ENCODE results near the gene CELF5.

The CELF5 gene

DNA sequence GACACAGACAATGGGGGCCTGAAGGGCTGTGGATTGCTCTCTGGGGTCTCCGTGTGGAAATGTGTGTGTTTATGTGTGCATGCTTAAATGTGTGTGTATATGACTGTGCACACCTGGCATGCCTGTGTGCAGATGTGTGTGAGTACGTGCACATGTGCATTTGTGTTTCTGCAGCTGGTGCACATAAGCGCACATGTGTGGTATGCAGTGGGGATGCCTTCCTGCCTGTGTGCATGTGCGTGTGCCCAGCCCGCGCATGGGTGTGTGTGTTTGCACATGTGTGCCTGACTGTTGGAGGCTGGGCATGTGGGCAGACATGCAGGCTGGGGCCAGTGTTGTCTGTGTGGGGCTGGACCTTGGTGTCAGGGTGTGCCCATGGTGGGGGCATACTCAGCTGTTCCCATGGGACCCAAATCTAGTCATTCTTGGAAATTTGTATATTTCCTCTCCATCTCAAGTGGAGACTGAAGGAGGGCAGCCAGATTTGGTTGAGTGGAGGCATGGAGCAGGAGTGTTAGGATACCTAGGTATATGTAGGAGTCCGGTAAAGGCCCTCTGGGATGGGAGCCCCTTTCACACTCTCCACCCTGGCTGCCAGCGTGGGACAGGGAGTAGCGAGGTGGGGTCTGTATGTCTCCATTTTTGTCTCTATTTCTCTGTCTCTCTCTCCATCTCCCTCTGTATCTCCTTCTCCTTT is 49.9 kb downstream of the CELF5 start:
- H3K36me3 ChIP-seq (ENCODE audit: control insufficient read depth, insufficient read depth, low read length), result no peaks in the 10 kb centered on the region
- H3K4me1 ChIP-seq, result peaks cover 2% of the 10 kb centered on the region
- H3K9me3 ChIP-seq (ENCODE audit: control insufficient read depth, low read length), result no peaks in the 10 kb centered on the region
- H3K4me3 ChIP-seq (ENCODE audit: low read depth, low read length), result no peak overlapping the region
- TF ChIP-seq, protein P1, sequence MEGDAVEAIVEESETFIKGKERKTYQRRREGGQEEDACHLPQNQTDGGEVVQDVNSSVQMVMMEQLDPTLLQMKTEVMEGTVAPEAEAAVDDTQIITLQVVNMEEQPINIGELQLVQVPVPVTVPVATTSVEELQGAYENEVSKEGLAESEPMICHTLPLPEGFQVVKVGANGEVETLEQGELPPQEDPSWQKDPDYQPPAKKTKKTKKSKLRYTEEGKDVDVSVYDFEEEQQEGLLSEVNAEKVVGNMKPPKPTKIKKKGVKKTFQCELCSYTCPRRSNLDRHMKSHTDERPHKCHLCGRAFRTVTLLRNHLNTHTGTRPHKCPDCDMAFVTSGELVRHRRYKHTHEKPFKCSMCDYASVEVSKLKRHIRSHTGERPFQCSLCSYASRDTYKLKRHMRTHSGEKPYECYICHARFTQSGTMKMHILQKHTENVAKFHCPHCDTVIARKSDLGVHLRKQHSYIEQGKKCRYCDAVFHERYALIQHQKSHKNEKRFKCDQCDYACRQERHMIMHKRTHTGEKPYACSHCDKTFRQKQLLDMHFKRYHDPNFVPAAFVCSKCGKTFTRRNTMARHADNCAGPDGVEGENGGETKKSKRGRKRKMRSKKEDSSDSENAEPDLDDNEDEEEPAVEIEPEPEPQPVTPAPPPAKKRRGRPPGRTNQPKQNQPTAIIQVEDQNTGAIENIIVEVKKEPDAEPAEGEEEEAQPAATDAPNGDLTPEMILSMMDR (IDR thresholded peaks at IDR 0.05), result no peak
- no peak overlapping the region for H3K4me2 ChIP-seq (ENCODE audit: low read length)
- no peak overlapping the region for H3K9ac ChIP-seq
- H3K79me2 ChIP-seq, result no peaks in the 10 kb centered on the region
- H2AFZ ChIP-seq, result no peak overlapping the region
- peaks cover 2% of the 10 kb centered on the region for H3K27me3 ChIP-seq (ENCODE audit: control insufficient read depth, insufficient read depth, low read length)
- H3K27ac ChIP-seq, result no peak overlapping the region

DNA sequence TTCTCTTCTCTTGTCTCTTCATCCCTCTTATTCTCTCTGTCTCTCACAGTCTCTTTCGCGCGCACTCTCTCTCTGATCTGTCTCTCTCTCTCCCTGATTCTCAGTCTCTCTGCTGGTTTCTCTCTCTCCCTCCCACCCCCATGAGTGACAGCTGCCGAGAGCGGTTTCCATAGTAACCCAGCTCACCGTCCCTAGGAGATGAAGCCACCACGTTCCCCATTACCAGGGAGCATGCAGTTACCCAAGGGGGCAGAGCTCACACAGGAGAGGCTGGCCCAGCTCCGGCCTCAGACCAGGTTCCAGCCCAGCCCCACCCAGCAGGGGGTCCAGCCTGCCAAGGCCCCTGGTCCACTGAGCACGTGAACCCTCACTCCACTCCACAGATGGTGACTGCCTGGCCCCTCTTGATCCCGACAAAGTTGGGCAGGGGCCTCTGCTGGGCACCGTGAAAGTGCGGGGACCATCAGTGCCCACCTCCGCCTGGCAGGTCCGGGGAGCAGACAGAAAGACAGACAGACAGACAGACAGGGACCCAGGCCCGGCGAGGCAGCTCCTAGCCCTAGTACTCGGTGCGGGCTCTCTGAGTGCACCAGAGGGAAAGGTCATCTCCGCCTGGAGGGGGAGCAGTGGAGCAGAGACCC is 50.6 kb downstream of the CELF5 start:
- Histone ChIP-seq H3K4me1 (peaks cover 2% of the 10 kb centered on the region), H3K79me2 (no peaks in the 10 kb centered on the region), H3K27me3 (ENCODE audit: control insufficient read depth, insufficient read depth, low read length) (peaks cover under 1% of the 10 kb centered on the region), H3K9me3 (ENCODE audit: control insufficient read depth, low read length) (no peaks in the 10 kb centered on the region), H3K9ac (no peak overlapping the region), H3K4me2 (ENCODE audit: low read length) (peak overlapping the region; percentile 80), H3K4me3 (ENCODE audit: low read depth, low read length) (peak overlapping the region; percentile 52), H3K27ac (no peak overlapping the region), H2AFZ (peak overlapping the region; percentile 88), H3K36me3 (ENCODE audit: control insufficient read depth, insufficient read depth, low read length) (no peaks in the 10 kb centered on the region)
- TF ChIP-seq, protein P1 (IDR thresholded peaks at IDR 0.05), result no peak

DNA sequence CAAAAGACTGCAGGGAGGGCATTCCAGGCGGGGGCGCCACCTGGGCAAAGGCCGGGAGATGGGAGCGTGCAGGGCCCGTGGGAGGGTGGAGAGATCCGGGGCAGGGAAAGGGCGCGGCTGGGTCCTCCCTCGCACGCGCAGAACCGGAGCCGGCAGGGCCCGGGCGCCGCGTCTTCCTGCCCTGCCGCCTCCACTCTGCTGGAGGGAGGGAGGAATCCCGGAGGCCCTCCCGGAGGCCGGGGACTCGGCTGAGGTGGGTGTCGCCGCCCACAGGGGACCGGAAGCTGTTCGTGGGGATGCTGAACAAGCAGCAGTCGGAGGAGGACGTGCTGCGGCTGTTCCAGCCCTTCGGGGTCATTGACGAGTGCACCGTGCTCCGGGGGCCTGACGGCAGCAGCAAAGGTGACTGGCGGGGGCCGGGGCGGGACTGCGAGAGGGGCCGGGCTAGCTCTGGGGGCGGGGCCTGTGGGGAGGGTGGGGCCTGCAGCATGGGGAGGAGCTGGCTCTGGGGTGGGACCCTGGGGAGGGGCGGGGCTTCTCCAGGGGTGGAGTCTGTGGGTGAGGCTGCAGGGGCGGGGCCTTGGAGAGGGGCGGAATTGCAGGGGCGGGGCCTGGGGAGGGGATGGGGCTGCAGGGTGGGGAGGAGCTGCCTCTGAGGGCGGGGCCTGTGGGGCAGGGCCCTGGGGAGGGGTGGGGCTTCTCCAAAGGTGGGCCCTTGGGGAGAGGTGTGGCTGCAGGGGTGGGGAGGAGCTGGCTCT is 51.3 kb downstream of the CELF5 start:
- Histone ChIP-seq H3K9ac (no peak overlapping the region), H3K36me3 (ENCODE audit: control insufficient read depth, insufficient read depth, low read length) (no peaks in the 10 kb centered on the region), H3K4me3 (ENCODE audit: low read depth, low read length) (peak overlapping the region; percentile 52), H3K27ac (no peak overlapping the region), H2AFZ (peak overlapping the region; percentile 88), H3K4me2 (ENCODE audit: low read length) (peak overlapping the region; percentile 80), H3K79me2 (no peaks in the 10 kb centered on the region), H3K4me1 (peaks cover 2% of the 10 kb centered on the region), H3K9me3 (ENCODE audit: control insufficient read depth, low read length) (no peaks in the 10 kb centered on the region), H3K27me3 (ENCODE audit: control insufficient read depth, insufficient read depth, low read length) (no peaks in the 10 kb centered on the region)
- TF ChIP-seq, protein P1 (IDR thresholded peaks at IDR 0.05), result peak; percentile 40

DNA sequence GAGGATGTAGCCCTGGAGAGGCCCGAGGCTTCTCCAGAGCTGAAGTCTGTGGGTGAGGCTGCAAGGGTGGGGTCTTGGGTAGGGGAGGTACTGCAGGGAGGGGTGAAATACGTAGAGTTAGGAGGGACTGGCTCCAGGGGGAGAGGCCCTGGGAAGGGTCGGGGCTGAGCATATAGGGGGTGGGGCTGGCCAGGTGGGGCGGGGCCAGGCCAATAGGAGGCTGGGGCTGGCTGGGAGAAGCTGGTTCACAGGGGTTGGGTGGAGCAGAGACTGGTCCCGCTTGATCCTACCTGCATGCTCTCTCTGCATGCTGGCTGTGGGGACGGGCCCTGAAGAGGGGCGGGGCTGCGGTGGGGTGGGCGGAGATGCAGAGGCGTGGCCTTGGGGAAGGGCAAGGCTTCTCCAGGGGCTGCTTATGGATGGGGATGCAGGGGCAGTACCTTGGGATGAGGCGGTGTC is 51.9 kb downstream of the CELF5 start:
- Histone ChIP-seq H3K4me2 (ENCODE audit: low read length) (no peak overlapping the region), H3K4me1 (peaks cover 2% of the 10 kb centered on the region), H3K27me3 (ENCODE audit: control insufficient read depth, insufficient read depth, low read length) (no peaks in the 10 kb centered on the region), H2AFZ (no peak overlapping the region), H3K79me2 (no peaks in the 10 kb centered on the region), H3K9ac (no peak overlapping the region), H3K27ac (no peak overlapping the region), H3K9me3 (ENCODE audit: control insufficient read depth, low read length) (no peaks in the 10 kb centered on the region), H3K4me3 (ENCODE audit: low read depth, low read length) (no peak overlapping the region), H3K36me3 (ENCODE audit: control insufficient read depth, insufficient read depth, low read length) (no peaks in the 10 kb centered on the region)
- TF ChIP-seq, protein P1 (IDR thresholded peaks at IDR 0.05), result no peak
